SK-N-SH (cell line): ENCODE data around the gene DAP.

Source experiments
- GABPA ChIP-seq: IDR thresholded peaks from 2 replicates; pipeline ENCODE4 v1.4.0; 2012; ENCODE audit warnings: low read depth, mild to moderate bottlenecking
- POLR2AphosphoS5 ChIP-seq: IDR thresholded peaks from 2 replicates; pipeline ENCODE4 v1.6.1; 2012; ENCODE audit warnings: low read depth, low read length
- RAD21 ChIP-seq: IDR thresholded peaks from 2 replicates; pipeline ENCODE4 v1.6.1; 2012; ENCODE audit warnings: mild to moderate bottlenecking, low read length

DNA sequence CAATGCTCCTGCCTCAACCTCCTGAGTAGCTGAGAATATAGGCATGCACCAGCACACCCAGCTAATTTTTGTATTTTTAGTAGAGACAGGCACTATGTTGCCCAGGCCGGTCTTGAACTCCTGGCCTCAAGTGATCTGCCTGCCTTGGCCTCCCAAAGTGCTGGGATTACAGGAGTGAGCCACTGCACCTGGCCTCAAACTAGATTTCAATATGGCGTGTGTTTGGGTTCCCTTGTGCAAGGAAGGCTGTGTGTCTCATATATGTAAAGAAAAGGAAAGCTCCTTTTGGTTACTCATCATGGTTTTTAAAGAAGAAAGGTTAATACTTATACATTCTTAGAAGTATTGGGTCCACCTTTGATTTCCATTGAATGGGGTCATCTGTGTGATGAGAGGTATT lies 126.5 kb downstream of the DAP start:
- TF ChIP-seq RAD21 (no peak), POLR2AphosphoS5 (no peak), GABPA (no peak)
